ENCODE data around the gene ZNF423.
"Not testable (repeated sequence)": the region's sequence is repeated elsewhere in the genome, so short reads cannot be mapped to it uniquely, and the experiment has no call there.

The ZNF423 gene

GRCh38 chr16:49567950-49568349 is 288.0 kb downstream of the ZNF423 start:
- no peak for DNase-seq (ENCODE audit: low read depth in 1 of 2, low spot score in 1 of 2)
- in situ Hi-C loops (cut with HindIII; ENCODE audit: low pct_unique_long_range_greater_than_20kb, low sequenced_read_pairs): no loop called here
- no peak for TF ChIP-seq JUND (IDR thresholded peaks at IDR 0.05; ENCODE audit: low read depth)

DNA sequence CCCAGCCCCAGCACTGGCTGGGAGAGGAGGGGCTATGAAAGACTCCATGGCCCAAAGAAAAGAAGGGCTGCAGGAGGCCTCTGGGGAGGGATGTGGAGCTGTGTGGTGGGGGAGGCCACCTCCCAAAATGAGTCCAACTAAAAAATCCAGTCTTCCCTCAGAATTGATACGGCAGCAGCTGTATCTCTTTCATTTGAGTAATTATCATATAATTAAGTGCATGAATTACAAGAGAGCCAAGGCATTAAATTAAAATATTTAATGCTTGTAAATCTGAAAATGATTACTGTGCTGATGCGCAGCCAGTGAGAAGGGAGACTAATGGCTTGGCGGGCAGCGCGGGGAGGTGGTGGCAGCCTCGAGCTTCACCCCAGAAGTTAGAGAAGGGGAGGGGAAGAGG is 289.5 kb downstream of the ZNF423 start:
- no peak for TF ChIP-seq JUND (IDR thresholded peaks at IDR 0.05; ENCODE audit: low read depth)
- in situ Hi-C loops (cut with HindIII; ENCODE audit: low pct_unique_long_range_greater_than_20kb, low sequenced_read_pairs): no loop called here
- no peak for DNase-seq (ENCODE audit: low read depth in 1 of 2, low spot score in 1 of 2)

GRCh38 chr16:49564496-49565229 is 291.2 kb downstream of the ZNF423 start:
- TF ChIP-seq JUND (IDR thresholded peaks at IDR 0.05; ENCODE audit: low read depth): no peak
- no peak for DNase-seq (ENCODE audit: low read depth in 1 of 2, low spot score in 1 of 2)
- in situ Hi-C loops (cut with HindIII; ENCODE audit: low pct_unique_long_range_greater_than_20kb, low sequenced_read_pairs): no loop called here

- in situ Hi-C loops (cut with HindIII; ENCODE audit: low pct_unique_long_range_greater_than_20kb, low sequenced_read_pairs): no loop called here
- no peak for TF ChIP-seq JUND (IDR thresholded peaks at IDR 0.05; ENCODE audit: low read depth)
- DNase-seq (ENCODE audit: low read depth in 1 of 2, low spot score in 1 of 2): no peak
These were observed 292.2 kb downstream of the ZNF423 start for GRCh38 chr16:49563666-49564065.

- DNase-seq (ENCODE audit: low read depth in 1 of 2, low spot score in 1 of 2); in situ Hi-C loops (cut with HindIII; ENCODE audit: low pct_unique_long_range_greater_than_20kb, low sequenced_read_pairs): not testable (repeated sequence)
These were observed 293.0 kb downstream of the ZNF423 start for GRCh38 chr16:49562894-49563293.

GRCh38 chr16:49562228-49562627 is 293.7 kb downstream of the ZNF423 start:
- in situ Hi-C loops (cut with HindIII; ENCODE audit: low pct_unique_long_range_greater_than_20kb, low sequenced_read_pairs): no loop called here
- no peak for TF ChIP-seq JUND (IDR thresholded peaks at IDR 0.05; ENCODE audit: low read depth)
- no peak for DNase-seq (ENCODE audit: low read depth in 1 of 2, low spot score in 1 of 2)

DNA sequence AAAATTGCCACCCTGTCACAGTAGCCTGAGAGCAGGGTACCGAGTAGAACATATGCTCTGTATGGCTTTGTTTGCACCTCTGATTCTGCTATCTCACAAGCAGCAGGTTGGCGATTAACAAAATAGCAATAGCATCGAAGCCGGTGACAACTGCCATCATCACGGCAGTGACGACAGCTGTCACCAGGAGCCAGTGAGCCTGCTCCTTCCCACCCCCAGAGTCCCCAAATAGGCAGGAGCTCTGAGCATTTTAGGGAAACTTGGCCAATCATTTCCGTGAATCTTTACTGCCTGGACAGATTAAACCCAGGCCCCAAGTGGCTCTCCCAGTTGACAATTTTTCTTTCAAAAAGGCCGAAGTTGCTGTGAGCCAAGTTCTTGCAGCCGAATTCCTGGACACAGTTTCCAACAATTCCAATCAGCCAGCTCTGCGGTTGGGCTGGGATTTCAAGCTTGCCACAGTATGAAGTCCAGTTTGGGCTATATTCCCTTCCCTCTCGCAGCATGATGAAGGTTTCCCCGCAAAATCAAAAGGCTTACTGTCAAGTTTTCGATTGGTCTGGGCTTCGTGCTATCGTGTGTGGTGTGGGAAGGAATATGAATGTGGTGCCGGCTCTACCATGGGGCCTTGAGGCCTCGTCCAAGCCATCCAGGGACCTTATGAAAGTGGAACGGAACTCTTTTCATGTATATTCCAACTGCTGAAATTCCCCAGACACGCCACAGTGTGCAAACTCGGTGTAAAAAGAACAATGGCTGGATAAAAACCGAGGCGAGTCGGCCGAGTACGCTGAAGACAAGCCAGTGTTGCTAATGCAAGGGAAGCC is 295.7 kb downstream of the ZNF423 start:
- in situ Hi-C loops (cut with HindIII; ENCODE audit: low pct_unique_long_range_greater_than_20kb, low sequenced_read_pairs): no loop called here
- no peak for TF ChIP-seq JUND (IDR thresholded peaks at IDR 0.05; ENCODE audit: low read depth)
- DNase-seq (ENCODE audit: low read depth in 1 of 2, low spot score in 1 of 2): no peak

DNA sequence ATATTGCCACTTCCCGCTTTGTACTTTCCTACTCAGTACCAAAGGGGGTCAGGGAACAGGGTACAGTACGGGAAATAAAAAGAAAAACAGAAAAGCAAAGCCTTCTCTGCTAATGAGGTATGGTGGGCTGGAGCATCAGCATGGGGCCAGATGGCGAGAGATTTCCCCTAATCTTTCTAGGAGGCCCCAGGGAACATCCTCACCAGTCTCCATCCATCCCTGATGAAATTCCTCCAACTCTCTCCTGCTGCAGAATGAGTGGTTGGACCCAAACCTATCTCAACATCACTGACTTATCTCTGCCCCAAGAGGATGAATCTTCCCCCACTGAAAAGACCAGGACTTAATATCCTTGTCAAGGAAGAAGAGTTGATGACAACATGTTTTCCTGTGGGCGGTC is 296.7 kb downstream of the ZNF423 start:
- no peak for TF ChIP-seq JUND (IDR thresholded peaks at IDR 0.05; ENCODE audit: low read depth)
- DNase-seq (ENCODE audit: low read depth in 1 of 2, low spot score in 1 of 2): no peak
- in situ Hi-C loops (cut with HindIII; ENCODE audit: low pct_unique_long_range_greater_than_20kb, low sequenced_read_pairs): no loop called here

- in situ Hi-C loops (cut with HindIII; ENCODE audit: low pct_unique_long_range_greater_than_20kb, low sequenced_read_pairs): no loop called here
- TF ChIP-seq JUND (IDR thresholded peaks at IDR 0.05; ENCODE audit: low read depth): no peak
- no peak for DNase-seq (ENCODE audit: low read depth in 1 of 2, low spot score in 1 of 2)
These were observed 297.5 kb downstream of the ZNF423 start for GRCh38 chr16:49558451-49558850.

- in situ Hi-C loops (cut with HindIII; ENCODE audit: low pct_unique_long_range_greater_than_20kb, low sequenced_read_pairs): no loop called here
These were observed 299.1 kb downstream of the ZNF423 start for GRCh38 chr16:49556606-49557446.

GRCh38 chr16:49556249-49556605 is 299.7 kb downstream of the ZNF423 start:
- in situ Hi-C loops (cut with HindIII; ENCODE audit: low pct_unique_long_range_greater_than_20kb, low sequenced_read_pairs): no loop called here
- no peak for TF ChIP-seq JUND (IDR thresholded peaks at IDR 0.05; ENCODE audit: low read depth)
- no peak for DNase-seq (ENCODE audit: low read depth in 1 of 2, low spot score in 1 of 2)

More at GRCh38 chr16:49556606-49557446, 299.1 kb downstream of the ZNF423 start:
- DNase-seq (ENCODE audit: low read depth in 1 of 2, low spot score in 1 of 2): peak; percentile 35 to 39
- TF ChIP-seq JUND (IDR thresholded peaks at IDR 0.05; ENCODE audit: low read depth): no peak

GRCh38 chr16:49554681-49555080 is 301.2 kb downstream of the ZNF423 start:
- no peak for TF ChIP-seq JUND (IDR thresholded peaks at IDR 0.05; ENCODE audit: low read depth)
- in situ Hi-C loops (cut with HindIII; ENCODE audit: low pct_unique_long_range_greater_than_20kb, low sequenced_read_pairs): no loop called here
- DNase-seq (ENCODE audit: low read depth in 1 of 2, low spot score in 1 of 2): no peak

All from T47D (cell line).